ENCODE measurements around the gene DDX10. TPM values are rescaled to one million over a fixed set of nuclear protein-coding genes. Genes with fewer than 3 reads are reported as not detected.

DDX10 gene
- polyA plus RNA-seq, 1 donor (not counting 4 experiments of a cell fraction or from before 2014, with no cell fraction given) = 32.3 TPM

DNA sequence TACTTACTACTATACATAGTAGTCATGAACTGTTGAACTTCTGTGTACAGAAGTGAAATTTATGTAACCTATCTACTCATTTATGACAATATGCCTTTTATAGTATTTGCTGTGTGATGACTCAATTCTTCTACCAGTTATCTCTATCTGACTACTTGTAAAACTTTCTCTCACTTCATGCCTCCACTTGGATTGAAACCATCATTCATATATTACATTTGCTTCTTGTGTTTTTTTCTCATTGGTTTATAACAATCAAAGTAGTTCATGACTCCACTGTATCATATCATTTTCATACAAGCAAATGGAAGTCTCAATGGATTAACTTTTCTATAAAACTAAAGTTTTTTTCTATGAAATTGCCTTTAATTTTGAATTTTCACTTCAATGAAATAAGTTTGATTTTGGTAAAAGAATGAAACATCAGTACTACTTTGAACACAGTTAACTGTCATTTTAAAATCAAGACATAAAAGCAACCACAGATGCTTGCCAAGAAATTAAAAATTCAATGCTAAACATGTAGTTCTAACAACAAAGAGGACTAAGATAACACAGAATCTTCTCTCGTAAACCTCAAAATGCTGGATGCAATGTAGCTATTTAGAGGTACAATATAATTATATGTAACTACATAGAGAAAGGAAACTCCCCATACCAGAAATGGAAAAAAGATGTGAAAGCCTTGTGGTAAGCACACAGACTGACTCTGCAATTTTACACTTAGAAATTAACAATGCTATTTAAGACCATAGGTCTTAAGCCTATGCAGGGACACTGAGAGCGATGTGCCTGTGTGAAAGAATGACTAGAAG is 43.7 kb upstream of the DDX10 start:
- Histone ChIP-seq H3K9me3 (ENCODE audit: control insufficient read depth, low read depth, low read length) (no peaks in the 10 kb centered on the region), H3K27me3 (ENCODE audit: control insufficient read depth, extremely low read depth, insufficient read depth, low read length) (no peaks in the 10 kb centered on the region), H3K9ac (ENCODE audit: control insufficient read depth, extremely low read depth, insufficient read depth, low read length) (no peak overlapping the region), H3K36me3 (ENCODE audit: control insufficient read depth in 2 of 2, extremely low read depth in 1 of 2, insufficient read depth in 2 of 2, low read length in 2 of 2) (no peaks in the 10 kb centered on the region), H3K79me2 (ENCODE audit: control insufficient read depth, insufficient read depth, low read length) (no peaks in the 10 kb centered on the region), H4K20me1 (ENCODE audit: control insufficient read depth, extremely low read depth, insufficient read depth, low read length) (no peaks in the 10 kb centered on the region), H3K9me1 (ENCODE audit: control insufficient read depth, extremely low read depth, insufficient read depth, low read length) (no peaks in the 10 kb centered on the region), H3K4me2 (ENCODE audit: control insufficient read depth, extremely low read depth, insufficient read depth, low read depth, low read length) (no peak overlapping the region), H2AFZ (ENCODE audit: control insufficient read depth, low read length) (peak overlapping the region; percentile 73), H3K4me1 (ENCODE audit: control insufficient read depth, extremely low read depth, insufficient read depth, low read length) (peaks cover 45% of the 10 kb centered on the region), H3K4me3 (ENCODE audit: control insufficient read depth in 2 of 3, extremely low read depth in 1 of 3, insufficient read depth in 2 of 3, low read depth in 1 of 3, low read length in 3 of 3) (no peak overlapping the region), H3K27ac (ENCODE audit: control insufficient read depth, insufficient read depth, low read length) (peak overlapping the region; percentile 12)
- no peak for FAIRE-seq
- no peak for TF ChIP-seq EZH2 (IDR thresholded peaks at IDR 0.05; ENCODE audit: low read length)
- TF ChIP-seq, protein P1, sequence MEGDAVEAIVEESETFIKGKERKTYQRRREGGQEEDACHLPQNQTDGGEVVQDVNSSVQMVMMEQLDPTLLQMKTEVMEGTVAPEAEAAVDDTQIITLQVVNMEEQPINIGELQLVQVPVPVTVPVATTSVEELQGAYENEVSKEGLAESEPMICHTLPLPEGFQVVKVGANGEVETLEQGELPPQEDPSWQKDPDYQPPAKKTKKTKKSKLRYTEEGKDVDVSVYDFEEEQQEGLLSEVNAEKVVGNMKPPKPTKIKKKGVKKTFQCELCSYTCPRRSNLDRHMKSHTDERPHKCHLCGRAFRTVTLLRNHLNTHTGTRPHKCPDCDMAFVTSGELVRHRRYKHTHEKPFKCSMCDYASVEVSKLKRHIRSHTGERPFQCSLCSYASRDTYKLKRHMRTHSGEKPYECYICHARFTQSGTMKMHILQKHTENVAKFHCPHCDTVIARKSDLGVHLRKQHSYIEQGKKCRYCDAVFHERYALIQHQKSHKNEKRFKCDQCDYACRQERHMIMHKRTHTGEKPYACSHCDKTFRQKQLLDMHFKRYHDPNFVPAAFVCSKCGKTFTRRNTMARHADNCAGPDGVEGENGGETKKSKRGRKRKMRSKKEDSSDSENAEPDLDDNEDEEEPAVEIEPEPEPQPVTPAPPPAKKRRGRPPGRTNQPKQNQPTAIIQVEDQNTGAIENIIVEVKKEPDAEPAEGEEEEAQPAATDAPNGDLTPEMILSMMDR (optimal IDR thresholded peaks at IDR 0.05 in 1 of 3, IDR thresholded peaks at IDR 0.05 in 1 of 3, conservative IDR thresholded peaks at IDR 0.05 in 1 of 3; ENCODE audit: extremely low read depth in 1 of 3, insufficient read depth in 2 of 3, low read length in 3 of 3) = no peak
- DNase-seq (ENCODE audit: low read depth, low spot score) = no peak
- dilution Hi-C loops (cut with MboI; ENCODE audit: extremely low pct_ligation_motif_present, low sequenced_read_pairs) = no loop called here

DNA sequence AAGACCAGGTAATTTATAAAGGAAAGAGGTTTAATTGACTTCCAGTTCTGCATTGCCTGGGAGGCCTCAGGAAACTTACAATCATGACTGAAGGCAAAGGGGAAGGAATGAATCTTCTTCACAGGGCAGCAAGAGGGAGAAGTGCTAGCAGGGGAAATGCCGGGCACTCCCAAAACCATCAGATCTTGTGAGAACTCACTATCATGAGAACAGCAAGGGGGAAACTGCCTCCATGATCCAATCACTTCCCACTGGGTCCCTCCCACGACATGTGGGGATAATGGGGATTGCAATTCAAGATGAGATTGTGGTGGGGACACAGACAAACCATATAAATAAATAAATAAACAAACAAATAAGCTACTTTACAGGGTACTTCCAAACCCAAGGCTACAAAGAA is 42.5 kb upstream of the DDX10 start:
- dilution Hi-C loops (cut with MboI; ENCODE audit: extremely low pct_ligation_motif_present, low sequenced_read_pairs) = no loop called here
- H3K4me1 ChIP-seq (ENCODE audit: control insufficient read depth, extremely low read depth, insufficient read depth, low read length) = peaks cover 36% of the 10 kb centered on the region
- FAIRE-seq = no peak

More for the DNA sequence above, 42.5 kb upstream of the DDX10 start:
- Histone ChIP-seq H3K27ac (ENCODE audit: control insufficient read depth, insufficient read depth, low read length) (no peak overlapping the region), H3K9me1 (ENCODE audit: control insufficient read depth, extremely low read depth, insufficient read depth, low read length) (no peaks in the 10 kb centered on the region), H3K4me2 (ENCODE audit: control insufficient read depth, extremely low read depth, insufficient read depth, low read depth, low read length) (no peak overlapping the region), H4K20me1 (ENCODE audit: control insufficient read depth, extremely low read depth, insufficient read depth, low read length) (no peaks in the 10 kb centered on the region), H3K79me2 (ENCODE audit: control insufficient read depth, insufficient read depth, low read length) (no peaks in the 10 kb centered on the region), H3K9ac (ENCODE audit: control insufficient read depth, extremely low read depth, insufficient read depth, low read length) (no peak overlapping the region), H3K4me3 (ENCODE audit: control insufficient read depth in 2 of 3, extremely low read depth in 1 of 3, insufficient read depth in 2 of 3, low read depth in 1 of 3, low read length in 3 of 3) (no peak overlapping the region), H3K27me3 (ENCODE audit: control insufficient read depth, extremely low read depth, insufficient read depth, low read length) (no peaks in the 10 kb centered on the region), H3K9me3 (ENCODE audit: control insufficient read depth, low read depth, low read length) (no peaks in the 10 kb centered on the region), H3K36me3 (ENCODE audit: control insufficient read depth in 2 of 2, extremely low read depth in 1 of 2, insufficient read depth in 2 of 2, low read length in 2 of 2) (no peaks in the 10 kb centered on the region), H2AFZ (ENCODE audit: control insufficient read depth, low read length) (no peak overlapping the region)
- TF ChIP-seq EZH2 (IDR thresholded peaks at IDR 0.05; ENCODE audit: low read length) = no peak
- TF ChIP-seq, protein P1 (optimal IDR thresholded peaks at IDR 0.05 in 1 of 3, IDR thresholded peaks at IDR 0.05 in 1 of 3, conservative IDR thresholded peaks at IDR 0.05 in 1 of 3; ENCODE audit: extremely low read depth in 1 of 3, insufficient read depth in 2 of 3, low read length in 3 of 3) = no peak
- no peak for DNase-seq (ENCODE audit: low read depth, low spot score)
